GM19240 (cell line): ENCODE measurements around the gene C16orf95.
"Not testable (repeated sequence)": the region's sequence is repeated elsewhere in the genome, so short reads cannot be mapped to it uniquely, and the experiment has no call there.

ENCODE experiments used
- DNase-seq: peaks from one replicate; pipeline ENCODE4 v3.0.0; 2011; ENCODE audit warnings: low spot score; ENCODE audit not compliant: insufficient read length

The C16orf95 gene

GRCh38 chr16:87316923-87317749 lies at the start of gene C16orf95:
C16orf95 (minus strand) TSS chr16:87317392; CDS start chr16:87317242, 150 bp downstream.
- peak; percentile 98 for DNase-seq

- no peak for DNase-seq
These were observed 49.7 kb upstream of the C16orf95 start for GRCh38 chr16:87366930-87367329.

- no peak for DNase-seq
These were observed 49.1 kb upstream of the C16orf95 start for GRCh38 chr16:87366288-87366687.

- no peak for DNase-seq
These were observed 48.0 kb upstream of the C16orf95 start for GRCh38 chr16:87365021-87365713.

- DNase-seq: no peak
These were observed 46.7 kb upstream of the C16orf95 start for GRCh38 chr16:87363771-87364455.

- DNase-seq: not testable (repeated sequence)
These were observed 45.8 kb upstream of the C16orf95 start for GRCh38 chr16:87362828-87363559.

- no peak for DNase-seq
These were observed 44.9 kb upstream of the C16orf95 start for GRCh38 chr16:87361916-87362619.

GRCh38 chr16:87360862-87361610 lies 43.8 kb upstream of the C16orf95 start:
- no peak for DNase-seq

- no peak for DNase-seq
These were observed 41.9 kb upstream of the C16orf95 start for GRCh38 chr16:87359121-87359520.

- no peak for DNase-seq
These were observed 41.5 kb upstream of the C16orf95 start for GRCh38 chr16:87358696-87359095.

- no peak for DNase-seq
These were observed 41.1 kb upstream of the C16orf95 start for GRCh38 chr16:87358250-87358649.

- DNase-seq: no peak
These were observed 39.3 kb upstream of the C16orf95 start for GRCh38 chr16:87356491-87356853.

GRCh38 chr16:87353613-87354012 lies 36.4 kb upstream of the C16orf95 start:
- no peak for DNase-seq

GRCh38 chr16:87352818-87353217 lies 35.6 kb upstream of the C16orf95 start:
- DNase-seq: no peak

GRCh38 chr16:87351320-87351698 lies 34.1 kb upstream of the C16orf95 start:
- no peak for DNase-seq

- DNase-seq: no peak
These were observed 33.6 kb upstream of the C16orf95 start for GRCh38 chr16:87350681-87351319.

- no peak for DNase-seq
These were observed 32.8 kb upstream of the C16orf95 start for GRCh38 chr16:87350031-87350430.

GRCh38 chr16:87348616-87349157 lies 31.5 kb upstream of the C16orf95 start:
- DNase-seq: no peak

GRCh38 chr16:87347932-87348615 lies 30.9 kb upstream of the C16orf95 start:
- DNase-seq: no peak
